Stimulated activated CD4-positive, alpha-beta T cell treated with anti-CD3 and anti-CD28 coated beads, Interleukin-15, amount 100 ng/mL, for 48 hours (primary cell): ENCODE results near the gene CEACAM6.

Source experiments
- DNase-seq, 2 donors: peaks; one replicate each; pipeline ENCODE4 v3.0.0-alpha.2; 2020; ENCODE audit warnings: low read depth in 2 of 2

CEACAM6 gene

DNA sequence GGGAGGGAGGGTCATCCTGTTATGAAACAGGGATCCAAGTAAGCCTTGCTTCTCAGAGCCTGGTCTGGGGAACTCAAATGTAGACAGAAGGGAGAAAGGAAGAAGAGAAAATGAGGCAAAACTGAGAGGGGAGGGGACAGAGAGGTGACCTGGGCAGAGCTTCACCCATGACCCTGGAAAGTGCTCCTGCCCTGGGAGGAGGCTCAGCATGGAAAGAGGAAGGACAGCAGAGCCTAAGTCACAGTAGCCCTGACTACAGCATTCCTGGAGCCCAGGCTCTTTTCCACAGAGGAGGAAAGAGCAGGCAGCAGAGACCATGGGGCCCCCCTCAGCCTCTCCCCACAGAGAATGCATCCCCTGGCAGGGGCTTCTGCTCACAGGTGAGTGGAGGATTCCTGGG lies 41.0 kb downstream of the CEACAM6 start, which contains the start of gene CEACAM3:
Gene CEACAM3 (plus strand): TSS at position 226 of the 400 bp plus-strand sequence. CDS start 91 bp downstream, at position 317.
- DNase-seq: no peak

DNA sequence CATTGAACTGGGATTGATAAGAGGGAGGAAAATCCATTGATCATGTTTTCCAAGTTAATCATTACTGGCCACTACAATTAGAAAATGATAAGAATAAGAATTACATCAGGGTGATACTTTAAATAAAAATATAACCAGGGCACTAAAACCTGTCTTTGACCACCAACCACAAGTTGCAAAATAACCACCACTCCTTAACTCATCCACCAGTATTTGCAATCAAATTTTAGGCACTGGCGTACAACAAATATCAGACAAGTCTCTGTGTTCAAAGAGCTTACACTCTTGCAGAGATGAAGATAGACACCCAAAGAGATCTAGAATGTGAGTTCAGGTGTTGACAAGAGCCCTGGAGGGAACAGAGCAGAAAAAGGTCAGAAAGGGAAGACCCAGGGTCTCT lies 41.6 kb downstream of the CEACAM6 start:
- DNase-seq: no peak

DNA sequence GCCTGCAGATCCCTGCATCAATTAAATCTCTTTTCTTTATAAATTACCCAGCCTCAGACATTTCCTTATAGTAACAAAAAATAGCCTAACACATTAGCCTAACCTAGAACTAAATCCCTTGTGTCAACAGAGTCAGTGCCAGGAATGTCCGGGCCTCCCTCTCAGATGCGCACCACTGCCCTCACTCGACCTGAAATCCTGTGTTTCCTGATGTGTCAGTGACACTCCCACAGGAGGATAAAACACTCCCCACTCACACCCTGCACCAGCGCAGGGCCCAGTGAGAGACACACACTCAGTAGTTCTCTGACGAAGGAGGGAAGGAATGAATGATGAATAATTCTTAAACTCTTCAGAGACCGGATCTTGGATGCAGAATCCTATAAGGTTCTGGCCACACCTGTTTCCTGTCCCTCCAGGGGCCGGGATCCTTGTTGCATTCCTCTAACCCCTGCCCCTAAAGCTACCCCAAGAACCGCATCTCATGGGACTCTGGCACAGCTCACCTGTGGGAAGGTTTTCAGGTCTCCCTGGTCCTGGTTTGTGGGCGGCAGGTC lies 44.2 kb downstream of the CEACAM6 start:
- DNase-seq: no peak

- DNase-seq: no peak
Measured at GRCh38 chr19:41801031-41801430, 45.7 kb downstream of the CEACAM6 start.

- DNase-seq: no peak
Measured at GRCh38 chr19:41801792-41802211, 46.5 kb downstream of the CEACAM6 start.

GRCh38 chr19:41802770-41803169 lies 47.4 kb downstream of the CEACAM6 start:
- no peak for DNase-seq

- no peak for DNase-seq
Measured at GRCh38 chr19:41804336-41804735, 49.0 kb downstream of the CEACAM6 start.

DNA sequence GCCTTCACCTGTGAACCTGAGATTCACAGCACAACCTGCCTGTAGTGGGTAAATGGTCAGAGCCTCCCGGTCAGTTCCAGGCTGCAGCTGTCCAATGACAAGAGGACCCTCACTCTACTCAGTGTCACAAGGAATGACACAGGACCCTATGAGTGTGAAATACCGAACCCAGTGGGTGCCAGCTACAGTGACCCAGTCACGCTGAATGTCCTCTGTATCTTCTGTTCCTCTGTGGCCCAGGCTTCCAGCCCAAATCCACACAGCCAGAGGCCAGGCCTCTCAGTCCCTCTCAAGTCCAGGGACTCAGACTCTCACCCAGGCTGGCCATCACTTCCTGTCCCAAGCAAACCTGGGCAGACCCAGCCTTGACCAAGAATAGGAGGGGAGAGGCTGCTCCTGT lies 51.8 kb downstream of the CEACAM6 start:
- no peak for DNase-seq

GRCh38 chr19:41808663-41809566 lies 53.6 kb downstream of the CEACAM6 start:
- no peak for DNase-seq

DNA sequence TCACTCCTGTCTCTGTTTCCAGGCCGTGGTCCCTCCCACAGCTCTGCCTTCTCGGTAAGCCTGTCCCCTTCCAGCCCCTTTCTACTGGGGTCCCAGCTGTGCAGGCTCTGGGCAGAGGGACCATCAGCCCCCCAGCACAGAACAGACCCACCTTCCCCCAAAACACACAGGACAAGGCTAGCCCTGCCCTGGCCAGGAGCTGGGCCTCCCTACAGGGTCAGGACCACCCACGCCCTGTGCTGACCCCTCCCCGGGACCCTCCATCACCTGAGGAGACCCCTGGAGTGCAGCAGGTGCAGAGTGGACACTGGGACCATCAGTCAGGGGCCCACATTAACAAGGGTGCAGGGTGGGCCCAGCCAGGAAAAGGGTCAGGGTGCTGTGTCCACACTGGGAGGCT lies 55.0 kb downstream of the CEACAM6 start:
- no peak for DNase-seq

DNA sequence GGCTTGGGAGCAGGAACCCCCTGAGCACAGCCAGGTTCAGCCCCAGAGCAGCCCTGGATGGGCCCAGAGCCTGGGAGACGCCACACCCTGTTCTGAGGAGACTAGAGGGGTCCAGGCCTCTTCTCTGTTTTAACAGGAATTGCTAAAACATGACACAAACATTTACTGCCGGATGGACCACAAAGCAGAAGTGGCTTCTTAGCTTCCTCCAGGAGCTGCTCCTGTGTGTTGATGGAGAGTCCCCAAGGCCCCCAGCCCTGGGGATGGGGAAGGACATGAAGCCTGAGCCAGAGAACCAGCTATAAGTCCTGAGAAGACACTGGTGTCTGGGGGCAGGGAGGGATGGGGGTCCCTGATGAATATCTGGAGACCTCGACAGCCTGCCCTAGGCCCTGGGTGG lies 55.7 kb downstream of the CEACAM6 start:
- no peak for DNase-seq

- DNase-seq: no peak
Measured at GRCh38 chr19:41811981-41812380, 56.7 kb downstream of the CEACAM6 start.

DNA sequence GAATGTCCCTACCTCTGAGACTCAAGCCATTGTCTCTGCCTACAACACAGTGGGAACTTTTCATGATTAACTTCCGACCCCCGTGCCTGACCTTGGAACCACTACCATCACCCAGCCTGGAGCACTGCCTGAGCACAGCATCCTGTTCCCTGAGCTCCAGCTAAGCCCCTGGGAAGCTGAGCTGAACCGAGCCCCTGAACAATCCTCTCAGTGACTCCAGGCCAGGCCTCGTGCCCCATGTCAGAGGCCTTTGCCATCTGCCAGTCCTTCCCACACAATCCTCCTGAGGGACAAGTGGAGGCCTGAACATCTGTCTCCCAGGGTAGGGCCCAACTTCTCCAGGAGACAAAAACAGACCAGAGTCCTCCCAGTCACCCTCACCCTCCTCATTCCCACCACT lies 58.6 kb downstream of the CEACAM6 start:
- no peak for DNase-seq

DNA sequence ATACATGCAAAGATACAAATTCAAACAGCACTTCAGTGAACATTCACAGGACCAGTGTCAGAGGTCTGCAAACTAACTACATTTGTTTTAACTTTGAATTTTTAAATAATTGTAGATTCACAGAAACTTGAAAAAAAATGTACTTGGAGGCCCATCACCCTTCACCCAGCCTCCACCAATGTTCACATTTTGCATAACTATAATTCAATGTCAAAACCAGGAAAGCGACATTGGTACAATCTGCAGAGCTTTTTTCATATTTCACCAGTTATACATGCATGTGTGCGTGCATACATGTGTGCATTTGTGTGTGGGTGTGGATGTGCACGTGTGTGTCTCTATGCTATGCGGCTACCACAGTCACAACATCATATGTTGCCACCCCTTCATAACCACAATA lies 60.0 kb downstream of the CEACAM6 start:
- DNase-seq: no peak

DNA sequence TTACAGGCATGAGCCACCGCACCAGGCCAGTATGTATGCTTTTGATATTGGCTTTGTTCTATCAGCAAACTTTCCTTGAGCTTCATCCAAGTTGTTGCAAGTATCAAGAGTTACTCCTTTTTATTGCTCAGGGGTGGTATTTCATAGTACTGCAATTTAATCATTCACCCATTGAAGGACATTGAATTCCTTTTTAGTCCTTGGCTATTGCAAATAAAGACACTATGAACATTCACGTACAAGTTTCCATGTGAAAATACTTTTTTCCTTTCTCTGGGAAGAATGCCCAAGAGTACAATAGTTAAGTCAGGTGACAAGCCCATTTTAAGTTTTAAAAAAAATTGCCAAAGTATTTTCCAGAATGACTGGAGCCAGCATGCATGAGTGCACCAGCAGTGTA lies 61.4 kb downstream of the CEACAM6 start:
- no peak for DNase-seq

- peak; percentile 14 to 27 for DNase-seq
Measured at GRCh38 chr19:41821003-41821735, 65.8 kb downstream of the CEACAM6 start.
